GM23248 (cell line): ENCODE data around the gene PCBP3. TPM values are rescaled to one million over a fixed set of nuclear protein-coding genes. Genes with fewer than 3 reads are reported as not detected.

Source experiments
- DNase-seq: peaks from one replicate; pipeline ENCODE4 v3.0.0-alpha.2; 2015
- H2AFZ ChIP-seq: fragments of 200-600 bp; sonication (generic); 2 replicates; pipeline ENCODE4 v1.6.1; 2016; ENCODE audit warnings: antibody characterized with exemption
- H3F3A ChIP-seq: fragments of 200-600 bp; sonication (generic); 2 replicates; pipeline ENCODE4 v1.6.1; 2016; ENCODE audit warnings: mild to moderate bottlenecking, antibody characterized with exemption, mixed run types; ENCODE audit not compliant: insufficient read depth
- H3K27ac ChIP-seq: fragments of 200-600 bp; sonication (generic); 2 replicates; pipeline ENCODE4 v1.5.1; 2016; ENCODE audit warnings: mild to moderate bottlenecking
- H3K27me3 ChIP-seq: fragments of 200-600 bp; sonication (generic); replicated peaks from 2 replicates; pipeline ENCODE4 v1.6.1; 2016; ENCODE audit warnings: mild to moderate bottlenecking; ENCODE audit not compliant: insufficient read depth
- H3K36me3 ChIP-seq: fragments of 200-600 bp; sonication (generic); 2 replicates; pipeline ENCODE4 v1.6.1; 2016; ENCODE audit warnings: low read depth, mild to moderate bottlenecking
- H3K4me1 ChIP-seq: fragments of 200-600 bp; sonication (generic); 2 replicates; pipeline ENCODE4 v1.6.1; 2016; ENCODE audit warnings: mild to moderate bottlenecking; ENCODE audit not compliant: insufficient read depth
- H3K4me2 ChIP-seq: fragments of 200-600 bp; sonication (generic); one replicate; pipeline ENCODE4 v1.6.1; 2016; ENCODE audit warnings: mild to moderate bottlenecking; ENCODE audit not compliant: unreplicated experiment
- H3K4me3 ChIP-seq: fragments of 200-600 bp; sonication (generic); 2 replicates; pipeline ENCODE4 v1.5.1; 2016; ENCODE audit warnings: mild to moderate bottlenecking
- H3K79me2 ChIP-seq: fragments of 200-600 bp; sonication (generic); 2 replicates; pipeline ENCODE4 v1.6.1; 2016; ENCODE audit warnings: mild to moderate bottlenecking; ENCODE audit not compliant: insufficient read depth
- H3K9ac ChIP-seq: fragments of 200-600 bp; sonication (generic); 2 replicates; pipeline ENCODE4 v1.6.1; 2016; ENCODE audit warnings: mild to moderate bottlenecking
- H3K9me2 ChIP-seq: fragments of 200-600 bp; sonication (generic); 2 replicates; pipeline ENCODE4 v1.6.1; 2016; ENCODE audit warnings: mixed run types, mild to moderate bottlenecking, moderate library complexity; ENCODE audit not compliant: insufficient read depth
- H3K9me3 ChIP-seq: fragments of 200-600 bp; sonication (generic); one replicate; pipeline ENCODE4 v1.6.1; 2017; ENCODE audit warnings: low read depth
- H4K20me1 ChIP-seq: fragments of 200-600 bp; sonication (generic); 2 replicates; pipeline ENCODE4 v1.6.0; 2016; ENCODE audit not compliant: insufficient read depth
- EZH2 ChIP-seq: fragments of 200-600 bp; sonication (generic); IDR thresholded peaks from 2 replicates; pipeline ENCODE4 v1.6.1; 2018; ENCODE audit warnings: antibody characterized with exemption, mild to moderate bottlenecking; ENCODE audit not compliant: insufficient read depth, poor library complexity, severe bottlenecking
- EZH2phosphoT487 ChIP-seq: fragments of 200-600 bp; sonication (generic); IDR thresholded peaks from 2 replicates; pipeline ENCODE4 v1.6.1; 2018; ENCODE audit warnings: antibody characterized with exemption, moderate library complexity, mild to moderate bottlenecking, low read depth; ENCODE audit not compliant: insufficient read depth
- WGBS, 2 experiments: methylation state at CpG; one replicate each; pipeline ENCODE4 v1.1.6; 2015 to 2017; ENCODE audit warnings: low lambda C conversion rate in 2 of 2, low coverage in 1 of 2; ENCODE audit errors: missing lambda C conversion rate in 2 of 2; 5-methylcytosine and 5-hydroxymethylcytosine counted together
- in situ Hi-C: fragments of 300-500 bp; cut with MboI; formaldehyde crosslinking; loops from 2 replicates; pipeline ENCODE4 v1.15.0; 2020
- polyA plus RNA-seq: library from polyadenylated mRNA; unstranded; fragments of >200 nt; fragmentation: Nextera tagmentation; extraction: Ambion mirVana; gene quantifications from 2 replicates; pipeline ENCODE4 v1.2.1, GENCODE V29; 2016
- total RNA-seq: library from RNA; depleted of rRNA; stranded (reverse); fragments of >200 nt; shearing (Covaris generic); gene quantifications from 2 replicates; pipeline ENCODE4 v1.2.3, GENCODE V29; 2014

The PCBP3 gene
- total and polyA plus RNA-seq, 2 experiments from 2014 or later, result 0.32 to 1.3 TPM

DNA sequence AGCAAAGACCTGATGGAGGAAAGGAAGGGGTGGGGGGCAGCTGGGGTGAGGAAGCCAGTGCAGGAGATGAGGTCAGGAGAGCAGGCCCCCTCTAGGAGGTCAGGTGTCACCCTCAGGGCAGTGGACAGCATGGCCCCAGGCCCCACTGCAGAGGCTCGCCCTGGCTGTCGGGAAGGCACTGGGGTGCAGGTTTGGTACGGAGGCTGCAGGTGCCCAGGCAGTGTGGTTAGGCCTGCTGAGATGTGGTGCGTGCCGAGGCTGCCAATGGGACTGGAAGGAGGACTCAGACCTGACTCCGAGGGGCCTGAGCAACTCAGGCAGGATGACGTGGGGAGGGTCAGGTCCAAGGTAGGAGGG is 82.3 kb downstream of the PCBP3 start:
- in situ Hi-C loops, result no loop called here
- Histone ChIP-seq H3K4me1 (no peaks in the 10 kb centered on the region), H3K36me3 (no peaks in the 10 kb centered on the region), H3K9me2 (no peaks in the 10 kb centered on the region), H3K79me2 (no peaks in the 10 kb centered on the region), H3K27ac (no peak overlapping the region), H3K9me3 (no peaks in the 10 kb centered on the region), H3F3A (no peaks in the 10 kb centered on the region), H3K4me3 (no peak overlapping the region), H3K27me3 (no peaks in the 10 kb centered on the region), H3K4me2 (no peak overlapping the region), H2AFZ (no peak overlapping the region), H3K9ac (no peak overlapping the region), H4K20me1 (no peaks in the 10 kb centered on the region)
- no peak for TF ChIP-seq EZH2phosphoT487
- TF ChIP-seq EZH2, result no peak
- 71 to 92% methylated on average over 7 of the region's 7 CpGs for WGBS, 2 experiments
- no peak for DNase-seq

- Histone ChIP-seq H3K4me1 (no peaks in the 10 kb centered on the region), H3K79me2 (no peaks in the 10 kb centered on the region), H3K9ac (no peak overlapping the region), H2AFZ (no peak overlapping the region), H3K9me2 (no peaks in the 10 kb centered on the region), H4K20me1 (no peaks in the 10 kb centered on the region), H3K27ac (no peak overlapping the region), H3K4me3 (no peak overlapping the region), H3K9me3 (no peaks in the 10 kb centered on the region), H3F3A (no peaks in the 10 kb centered on the region), H3K4me2 (no peak overlapping the region), H3K27me3 (no peaks in the 10 kb centered on the region), H3K36me3 (no peaks in the 10 kb centered on the region)
- in situ Hi-C loops, result no loop called here
- WGBS, 2 experiments, result 80 to 89% methylated on average over 10 of the region's 10 CpGs
- TF ChIP-seq EZH2phosphoT487 (no peak), EZH2 (no peak)
- no peak for DNase-seq
These were observed 82.9 kb downstream of the PCBP3 start for GRCh38 chr21:45726438-45726837.

- Histone ChIP-seq H3K4me1 (no peaks in the 10 kb centered on the region), H3K9me3 (no peaks in the 10 kb centered on the region), H3K9ac (no peak overlapping the region), H3K36me3 (no peaks in the 10 kb centered on the region), H3K79me2 (no peaks in the 10 kb centered on the region), H2AFZ (no peak overlapping the region), H3K27ac (no peak overlapping the region), H3K4me3 (no peak overlapping the region), H3K27me3 (no peaks in the 10 kb centered on the region), H4K20me1 (no peaks in the 10 kb centered on the region), H3F3A (no peaks in the 10 kb centered on the region), H3K4me2 (no peak overlapping the region), H3K9me2 (no peaks in the 10 kb centered on the region)
- in situ Hi-C loops, result no loop called here
- WGBS, 2 experiments, result 85 to 87% methylated on average over 2 of the region's 2 CpGs
- no peak for DNase-seq
- TF ChIP-seq EZH2phosphoT487 (no peak), EZH2 (no peak)
These were observed 83.9 kb downstream of the PCBP3 start for GRCh38 chr21:45727390-45727789.

GRCh38 chr21:45735259-45736000 is 91.9 kb downstream of the PCBP3 start:
- 82 to 83% methylated on average over 14 of the region's 14 CpGs for WGBS, 2 experiments
- no peak overlapping the region for H3K27ac ChIP-seq
- H3F3A ChIP-seq, result no peaks in the 10 kb centered on the region
- H3K4me2 ChIP-seq, result no peak overlapping the region
- H3K9me3 ChIP-seq, result no peaks in the 10 kb centered on the region
- H3K4me1 ChIP-seq, result no peaks in the 10 kb centered on the region
- H2AFZ ChIP-seq, result no peak overlapping the region
- H4K20me1 ChIP-seq, result no peaks in the 10 kb centered on the region
- no peaks in the 10 kb centered on the region for H3K79me2 ChIP-seq
- no peak for DNase-seq
- H3K9ac ChIP-seq, result no peak overlapping the region
- H3K36me3 ChIP-seq, result no peaks in the 10 kb centered on the region
- no peaks in the 10 kb centered on the region for H3K27me3 ChIP-seq
- TF ChIP-seq EZH2 (no peak), EZH2phosphoT487 (no peak)
- no peaks in the 10 kb centered on the region for H3K9me2 ChIP-seq
- in situ Hi-C loops, result no loop called here
- H3K4me3 ChIP-seq, result no peak overlapping the region
